Fibroblast of the aortic adventitia (primary cell): ENCODE results near the gene PRSS57. TPM values are rescaled to one million over a fixed set of nuclear protein-coding genes. Genes with fewer than 3 reads are reported as not detected.

Source experiments
- DNase-seq: peaks from one replicate; pipeline ENCODE4 v3.0.0-alpha.2; 2010; ENCODE audit warnings: low read depth
- H3K4me3 ChIP-seq: 2 replicates; pipeline ENCODE4 v1.5.1; 2011; ENCODE audit warnings: low read depth, mild to moderate bottlenecking, control low read depth, low read length, moderate library complexity
- CTCF ChIP-seq: IDR thresholded peaks from 2 replicates; pipeline ENCODE4 v1.5.1; 2011; ENCODE audit warnings: mild to moderate bottlenecking, low read length, control low read depth, inconsistent platforms; ENCODE audit not compliant: insufficient read depth
- total RNA-seq: library from RNA; depleted of rRNA; stranded (reverse); fragments of >200 nt; gene quantifications from 2 replicates; pipeline ENCODE4 v1.2.3, GENCODE V29; 2012; ENCODE audit warnings: low replicate concordance

Gene PRSS57
- total RNA-seq, 1 donor, result not detected

- no peak overlapping the region for H3K4me3 ChIP-seq
- no peak for TF ChIP-seq CTCF
- DNase-seq, result no peak
Measured at GRCh38 chr19:647566-648284, 47.5 kb downstream of the PRSS57 start.

- DNase-seq, result no peak
- TF ChIP-seq CTCF, result no peak
- no peak overlapping the region for H3K4me3 ChIP-seq
Measured at GRCh38 chr19:646779-647565, 48.3 kb downstream of the PRSS57 start.

GRCh38 chr19:645912-646778, 49.1 kb downstream of the PRSS57 start:
- no peak for DNase-seq
- TF ChIP-seq CTCF, result no peak
- H3K4me3 ChIP-seq, result no peak overlapping the region

- no peak for TF ChIP-seq CTCF
- no peak overlapping the region for H3K4me3 ChIP-seq
- DNase-seq, result no peak
Measured at GRCh38 chr19:644789-645188, 50.5 kb downstream of the PRSS57 start.

GRCh38 chr19:644363-644762, 50.9 kb downstream of the PRSS57 start:
- H3K4me3 ChIP-seq, result no peak overlapping the region
- no peak for DNase-seq
- no peak for TF ChIP-seq CTCF

- DNase-seq, result no peak
- no peak for TF ChIP-seq CTCF
- no peak overlapping the region for H3K4me3 ChIP-seq
Measured at GRCh38 chr19:643736-644135, 51.5 kb downstream of the PRSS57 start.
